Activated T-helper 2 cell treated with anti-CD3 and anti-CD28 coated beads, Interferon-gamma antibody, Interleukin-2, Interleukin-4, amounts not matched to agents 10 μg/mL and 5 μg/mL and 100 μg/mL, durations not matched to agents 14 hours and 24 hours and 36 hours (primary cell): ENCODE data around the gene MORN5. TPM values are rescaled to one million over a fixed set of nuclear protein-coding genes. Genes with fewer than 3 reads are reported as not detected.
"Not testable (repeated sequence)": the region's sequence is repeated elsewhere in the genome, so short reads cannot be mapped to it uniquely, and the experiment has no call there.

ENCODE experiments used
- DNase-seq: peaks from one replicate; pipeline ENCODE4 v3.0.0; 2021; ENCODE audit warnings: low spot score
- H3K27ac Mint-ChIP-seq: one replicate; pipeline ENCODE4 v1.8.0; 2021; ENCODE audit warnings: mixed read lengths
- H3K27me3 Mint-ChIP-seq: one replicate; pipeline ENCODE4 v1.8.0; 2021; ENCODE audit warnings: low read depth, mixed read lengths
- H3K36me3 Mint-ChIP-seq: one replicate; pipeline ENCODE4 v1.8.0; 2021; ENCODE audit warnings: low read depth, mixed read lengths
- H3K4me1 Mint-ChIP-seq: one replicate; pipeline ENCODE4 v1.8.0; 2021; ENCODE audit warnings: low read depth, mixed read lengths
- H3K4me3 Mint-ChIP-seq: one replicate; pipeline ENCODE4 v1.8.0; 2021; ENCODE audit warnings: low read depth, mild to moderate bottlenecking, moderate library complexity, mixed read lengths
- H3K9me3 Mint-ChIP-seq: one replicate; pipeline ENCODE4 v1.8.0; 2021; ENCODE audit warnings: mixed read lengths
- intact Hi-C: fragments of 100-400 bp; cut with micrococcal nuclease; formaldehyde crosslinking; loops from one replicate; pipeline ENCODE4 v1.15.1; 2023
- total RNA-seq: library from RNA; stranded (reverse); gene quantifications from 2 replicates; pipeline ENCODE4 v1.2.3, GENCODE V29; 2022

MORN5 gene
- not detected in 2 replicates for total RNA-seq

- peaks cover 12% of the 10 kb centered on the region for H3K27me3 Mint-ChIP-seq
- peaks cover 7% of the 10 kb centered on the region for H3K9me3 Mint-ChIP-seq
- peak; percentile 94 for DNase-seq
- intact Hi-C loops = loop anchor here (1.0 to 2.0 kb wide), 3 partner anchors 32 to 106 kb away; partner anchors contain the start of gene TTLL11
- H3K4me3 Mint-ChIP-seq = peak within 1 kb of the TSS; percentile 91
- H3K36me3 Mint-ChIP-seq = peaks cover 11% of the 10 kb centered on the region
- peak within 1 kb of the TSS; percentile 91 for H3K27ac Mint-ChIP-seq
- H3K4me1 Mint-ChIP-seq = peaks cover 27% of the 10 kb centered on the region
Observed at GRCh38 chr9:122159026-122159924, at the start of gene MORN5, which contains the start of gene NDUFA8. TSS of gene MORN5 (plus strand) at chr9:122159908. CDS start at chr9:122159973, 65 bp downstream. TSS of gene NDUFA8 (minus strand) at chr9:122159779. CDS start at chr9:122159677, 102 bp downstream.

- H3K27me3 Mint-ChIP-seq = peaks cover 3% of the 10 kb centered on the region
- intact Hi-C loops = no loop called here
- H3K4me3 Mint-ChIP-seq = no peak overlapping the region
- H3K27ac Mint-ChIP-seq = no peak overlapping the region
- H3K4me1 Mint-ChIP-seq = no peaks in the 10 kb centered on the region
- no peaks in the 10 kb centered on the region for H3K36me3 Mint-ChIP-seq
- no peaks in the 10 kb centered on the region for H3K9me3 Mint-ChIP-seq
- DNase-seq = no peak
Observed at GRCh38 chr9:122110100-122110833, 49.4 kb upstream of the MORN5 start.

DNA sequence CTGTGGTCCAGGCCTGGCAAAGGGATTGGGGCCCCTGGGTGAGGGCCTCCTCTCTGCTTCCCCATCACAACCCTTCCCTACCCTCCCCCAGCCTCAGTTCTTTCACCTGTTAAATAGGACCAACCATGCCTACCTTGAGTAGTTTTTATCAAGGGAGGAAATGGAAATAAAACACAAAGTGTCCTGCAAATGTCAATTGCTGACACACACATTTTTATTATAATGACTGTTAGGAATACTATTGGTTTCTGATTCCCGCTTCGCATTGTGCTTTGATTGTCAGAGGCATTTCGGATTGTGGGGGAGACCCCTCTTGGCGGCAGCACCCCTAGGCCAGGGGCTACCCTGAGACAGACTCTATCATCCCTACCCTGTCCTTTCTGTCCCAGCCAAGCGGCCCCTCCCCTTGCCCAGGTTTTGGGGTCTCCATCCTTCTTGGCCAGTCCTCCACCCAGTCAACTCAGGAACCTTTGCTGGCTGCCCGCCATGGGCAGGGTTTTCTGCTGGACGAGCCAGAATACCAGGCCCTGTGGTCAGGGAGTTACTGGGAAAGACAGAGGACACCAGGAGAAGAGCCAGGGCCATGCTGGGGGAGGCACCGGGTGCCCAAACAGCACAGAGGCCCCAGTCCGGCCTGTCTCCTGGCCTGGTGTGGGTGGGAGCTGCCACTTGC, 48.2 kb upstream of the MORN5 start:
- Mint-ChIP-seq H3K4me3 (no peak overlapping the region), H3K27me3 (peaks cover 3% of the 10 kb centered on the region), H3K27ac (no peak overlapping the region), H3K9me3 (no peaks in the 10 kb centered on the region), H3K4me1 (no peaks in the 10 kb centered on the region), H3K36me3 (no peaks in the 10 kb centered on the region)
- intact Hi-C loops = no loop called here
- no peak for DNase-seq

DNA sequence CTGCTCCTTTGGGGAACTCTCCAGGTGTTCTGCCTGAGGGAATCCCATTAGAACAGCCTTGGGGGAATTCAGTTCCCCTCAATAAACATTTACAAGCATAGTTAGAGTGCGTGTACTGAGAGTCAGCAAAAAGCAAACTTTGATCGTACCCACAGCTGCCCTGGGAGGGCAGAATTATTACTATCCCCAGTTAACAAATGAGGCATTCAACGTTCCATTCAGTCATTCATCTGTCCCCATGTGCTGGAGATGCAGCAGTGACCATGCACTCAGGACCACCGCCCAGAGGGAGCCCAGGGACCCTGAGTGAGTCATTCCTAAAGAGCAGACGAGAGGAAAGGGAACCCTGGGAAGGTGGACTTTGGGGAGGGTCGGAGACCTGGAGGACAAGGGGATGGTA, 47.5 kb upstream of the MORN5 start:
- Mint-ChIP-seq H3K4me1 (no peaks in the 10 kb centered on the region), H3K36me3 (no peaks in the 10 kb centered on the region), H3K4me3 (no peak overlapping the region), H3K9me3 (no peaks in the 10 kb centered on the region), H3K27me3 (peaks cover 3% of the 10 kb centered on the region), H3K27ac (no peak overlapping the region)
- DNase-seq = no peak
- intact Hi-C loops = no loop called here

DNA sequence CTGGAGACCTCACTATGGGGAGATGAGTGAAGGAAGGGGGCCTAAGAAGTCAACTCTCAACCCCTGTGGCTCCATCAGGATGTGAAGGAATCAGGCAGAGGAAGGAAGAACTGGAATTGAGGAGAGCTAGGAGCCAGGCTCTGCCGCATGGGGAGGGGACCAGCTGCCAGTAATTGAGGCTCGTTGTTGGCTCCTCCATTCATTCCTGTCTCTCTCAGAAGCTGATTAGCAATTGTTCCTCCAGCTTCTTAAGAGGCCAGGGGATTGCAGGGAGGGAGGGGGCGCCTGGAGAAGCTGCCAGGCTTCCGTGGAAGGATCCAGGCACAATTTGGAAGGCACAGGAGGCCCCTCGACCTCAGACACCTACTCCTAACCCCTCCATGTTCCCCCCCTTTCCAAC, 46.1 kb upstream of the MORN5 start:
- H3K36me3 Mint-ChIP-seq = no peaks in the 10 kb centered on the region
- no peak overlapping the region for H3K4me3 Mint-ChIP-seq
- no peaks in the 10 kb centered on the region for H3K9me3 Mint-ChIP-seq
- intact Hi-C loops = no loop called here
- H3K27me3 Mint-ChIP-seq = peaks cover 3% of the 10 kb centered on the region
- H3K27ac Mint-ChIP-seq = no peak overlapping the region
- no peak for DNase-seq
- H3K4me1 Mint-ChIP-seq = no peaks in the 10 kb centered on the region

- Mint-ChIP-seq H3K27me3 (peaks cover 3% of the 10 kb centered on the region), H3K36me3 (no peaks in the 10 kb centered on the region), H3K9me3 (no peaks in the 10 kb centered on the region), H3K4me3 (no peak overlapping the region), H3K4me1 (no peaks in the 10 kb centered on the region), H3K27ac (no peak overlapping the region)
- intact Hi-C loops = no loop called here
- no peak for DNase-seq
Observed at GRCh38 chr9:122115176-122116035, 44.3 kb upstream of the MORN5 start.

GRCh38 chr9:122116040-122116439, 43.7 kb upstream of the MORN5 start:
- intact Hi-C loops = no loop called here
- Mint-ChIP-seq H3K36me3 (no peaks in the 10 kb centered on the region), H3K9me3 (no peaks in the 10 kb centered on the region), H3K27me3 (peaks cover 3% of the 10 kb centered on the region), H3K27ac (no peak overlapping the region), H3K4me1 (no peaks in the 10 kb centered on the region), H3K4me3 (no peak overlapping the region)
- no peak for DNase-seq

DNA sequence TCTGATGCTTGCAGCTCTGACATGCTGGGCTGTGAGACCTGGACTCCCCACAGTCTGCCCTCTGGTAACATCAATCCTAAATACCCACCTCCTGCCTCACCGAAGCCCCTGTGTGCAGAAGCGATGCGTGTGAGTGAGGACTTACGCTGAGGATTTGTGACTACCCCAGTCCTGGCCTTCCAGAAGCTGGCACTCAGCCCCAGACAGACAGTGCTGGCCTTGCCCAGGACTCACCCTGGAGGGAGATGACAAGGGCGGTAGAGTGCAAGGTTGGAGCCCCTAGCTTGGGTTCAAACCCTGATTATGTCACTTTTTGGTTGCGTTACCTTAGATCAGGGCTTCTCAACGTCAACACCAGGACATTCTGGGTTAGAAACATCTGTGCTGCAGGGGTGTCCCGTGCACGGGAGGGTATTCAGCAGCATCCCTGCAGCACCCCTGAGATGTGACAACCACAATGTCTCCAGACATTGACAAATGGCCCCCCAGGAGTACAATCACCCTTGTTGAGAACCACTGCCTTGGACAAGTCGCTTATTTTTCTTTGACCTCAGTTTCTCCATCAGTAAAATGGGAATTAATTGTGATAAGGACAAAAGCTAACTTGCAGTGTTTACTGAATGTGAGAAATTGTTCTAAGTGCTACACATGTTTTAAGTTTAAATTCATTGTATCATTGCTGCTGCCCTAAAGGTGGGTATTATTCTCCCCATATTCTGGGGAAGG, 43.1 kb upstream of the MORN5 start:
- DNase-seq = no peak
- no peaks in the 10 kb centered on the region for H3K9me3 Mint-ChIP-seq
- no peaks in the 10 kb centered on the region for H3K36me3 Mint-ChIP-seq
- H3K4me3 Mint-ChIP-seq = no peak overlapping the region
- intact Hi-C loops = no loop called here
- no peaks in the 10 kb centered on the region for H3K4me1 Mint-ChIP-seq
- no peak overlapping the region for H3K27ac Mint-ChIP-seq
- H3K27me3 Mint-ChIP-seq = peaks cover 3% of the 10 kb centered on the region

DNA sequence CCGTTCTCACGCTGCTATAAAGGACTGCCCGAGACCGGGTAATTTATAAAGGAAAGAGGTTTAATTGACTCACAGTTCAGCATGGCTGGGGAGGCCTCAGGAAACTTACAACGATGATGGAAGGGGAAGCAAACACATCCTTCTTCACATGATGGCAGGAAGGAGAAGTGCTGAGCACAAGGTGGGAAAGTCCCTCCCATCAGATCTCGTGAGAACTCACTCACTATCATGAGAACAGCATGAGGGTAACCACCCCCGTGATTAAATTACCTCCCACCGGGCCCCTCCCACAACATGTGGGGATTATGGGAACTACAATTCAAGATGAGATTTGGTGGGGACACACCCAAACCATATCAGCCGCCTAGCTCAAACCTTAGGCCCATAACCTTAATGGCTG, 42.5 kb upstream of the MORN5 start:
- H3K27me3 Mint-ChIP-seq, intact Hi-C loops, H3K36me3 Mint-ChIP-seq, H3K4me3 Mint-ChIP-seq, DNase-seq, H3K4me1 Mint-ChIP-seq, H3K9me3 Mint-ChIP-seq, H3K27ac Mint-ChIP-seq: not testable (repeated sequence)

DNA sequence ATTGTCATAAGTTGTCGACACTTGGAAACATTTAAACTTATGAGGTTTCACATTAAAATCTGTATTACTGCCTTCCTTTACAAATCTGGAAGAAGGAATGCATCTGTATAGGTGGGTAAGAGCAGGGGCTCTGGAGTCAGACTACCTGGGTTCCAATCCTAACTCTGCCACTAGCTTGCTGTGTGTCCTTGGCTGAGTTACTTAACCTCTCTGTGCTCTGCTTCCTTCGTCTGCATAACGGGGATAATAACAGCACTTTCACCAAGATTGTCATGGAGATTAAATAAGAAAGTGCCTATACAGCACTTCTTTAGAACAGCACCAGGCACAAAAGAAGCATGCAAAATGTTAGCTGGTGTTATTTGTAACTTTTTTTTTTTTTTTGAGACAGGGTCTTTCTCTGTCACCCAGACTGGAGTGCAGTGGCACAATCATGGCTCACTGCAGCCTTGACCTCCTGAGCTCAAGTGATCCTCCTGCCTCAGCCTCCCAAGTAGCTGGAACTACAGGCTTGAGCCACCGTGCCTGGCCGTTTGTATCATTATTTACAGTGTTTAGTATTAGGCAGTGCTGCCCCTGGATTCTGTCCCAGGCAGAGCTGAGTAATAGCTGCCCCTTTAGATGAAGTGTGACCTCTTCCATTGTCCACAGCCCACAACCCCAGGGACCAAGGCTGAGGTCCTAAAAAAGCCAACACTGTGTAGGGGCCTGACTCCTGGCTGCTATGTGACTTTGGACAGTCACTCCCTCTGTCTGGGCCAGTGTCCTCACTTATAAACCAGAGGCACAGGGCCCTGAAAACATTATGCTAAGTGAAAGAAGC, 41.2 kb upstream of the MORN5 start:
- H3K27ac Mint-ChIP-seq = no peak overlapping the region
- no peaks in the 10 kb centered on the region for H3K36me3 Mint-ChIP-seq
- peaks cover 2% of the 10 kb centered on the region for H3K4me1 Mint-ChIP-seq
- intact Hi-C loops = no loop called here
- no peaks in the 10 kb centered on the region for H3K9me3 Mint-ChIP-seq
- no peak overlapping the region for H3K4me3 Mint-ChIP-seq
- peaks cover 5% of the 10 kb centered on the region for H3K27me3 Mint-ChIP-seq
- no peak for DNase-seq

- Mint-ChIP-seq H3K9me3 (no peaks in the 10 kb centered on the region), H3K27me3 (peaks cover 7% of the 10 kb centered on the region), H3K27ac (no peak overlapping the region), H3K4me3 (no peak overlapping the region), H3K4me1 (peaks cover 2% of the 10 kb centered on the region), H3K36me3 (no peaks in the 10 kb centered on the region)
- no peak for DNase-seq
- intact Hi-C loops = no loop called here
Observed at GRCh38 chr9:122119166-122119521, 40.6 kb upstream of the MORN5 start.
